HCT116 (cell line): ENCODE data around the gene PODN. TPM values are rescaled to one million over a fixed set of nuclear protein-coding genes. Genes with fewer than 3 reads are reported as not detected.

Source experiments
- ATAC-seq: fragments of 200-7000 bp; cut with Tn5 transposase; 2 replicates; pipeline ENCODE4 v1.9.1; 2020; ENCODE audit warnings: mild to moderate bottlenecking, moderate library complexity
- BruUV-seq: library from RNA; stranded (reverse); fragments of 400-500 nt; replicated peaks from 2 replicates; lab custom pipeline; 2021; lab: Mats Ljungman, UMichigan
- CTCF ChIA-PET: fragments of 300-600 bp; sonication (Branson Sonifier 250); formaldehyde crosslinking; loops from one replicate; lab custom pipeline; 2021; ENCODE audit warnings: antibody characterized with exemption; lab: Charles Lee
- POLR2A ChIA-PET: fragments of 300-600, 350-600 bp; sonication (Branson Sonifier 250); formaldehyde crosslinking; loops from one replicate; lab custom pipeline; 2021; ENCODE audit warnings: antibody characterized with exemption; lab: Charles Lee
- RAD21 ChIA-PET, 2 experiments: fragments of 300-600 bp; sonication (Branson Sonifier 250); formaldehyde crosslinking; loops; one replicate each; lab custom pipeline; 2023; ENCODE audit warnings: low total read pairs in 2 of 2; ENCODE audit not compliant: uncharacterized antibody in 2 of 2, unreplicated experiment in 2 of 2, low non-redundant PET in 1 of 2; lab: Charles Lee
- DNase-seq: peaks from one replicate; pipeline ENCODE4 v3.0.0-alpha.2; 2010; ENCODE audit warnings: low read depth, low spot score
- H2AFZ ChIP-seq: fragments of 200-600 bp; shearing (Covaris generic), sonication (generic); 2 replicates; pipeline ENCODE4 v1.6.1; 2017; ENCODE audit warnings: low read depth, mixed run types, mixed read lengths, antibody characterized with exemption, low read length; ENCODE audit not compliant: poor library complexity, severe bottlenecking
- H3K27ac ChIP-seq: 2 replicates; pipeline ENCODE4 v1.5.1; 2012; ENCODE audit warnings: low read depth, low read length
- H3K27me3 ChIP-seq: fragments of 200-600 bp; sonication (generic); 2 replicates; pipeline ENCODE4 v1.6.1; 2016; ENCODE audit warnings: mixed run types, low read length, mixed read lengths; ENCODE audit not compliant: insufficient read depth
- H3K36me3 ChIP-seq, 2 experiments: fragments of 200-500 bp in 1 of 2; fragments of 200-600 bp in 1 of 2; sonication (Bioruptor generic) in 1 of 2; sonication (generic) in 1 of 2; 2 replicates each; pipeline versions ENCODE4 v1.5.1 to v1.6.1; 2014 to 2016; ENCODE audit warnings: low read length in 2 of 2, inconsistent platforms in 1 of 2, mixed read lengths in 1 of 2, mixed run types in 1 of 2; ENCODE audit not compliant: insufficient read depth in 2 of 2, control insufficient read depth in 1 of 2
- H3K4me1 ChIP-seq, 2 experiments: fragments of 200-600 bp in 1 of 2; sonication (generic) in 1 of 2; 2 replicates each; pipeline versions ENCODE4 v1.5.1 to v1.6.1; 2012 to 2017; ENCODE audit warnings: low read length in 2 of 2, inconsistent platforms in 1 of 2, mild to moderate bottlenecking in 1 of 2, mixed read lengths in 1 of 2, mixed run types in 1 of 2, moderate library complexity in 1 of 2; ENCODE audit not compliant: insufficient read depth in 2 of 2, control insufficient read depth in 1 of 2
- H3K4me2 ChIP-seq: fragments of 200-600 bp; sonication (generic); 2 replicates; pipeline ENCODE4 v1.6.1; 2017; ENCODE audit warnings: mixed run types, low read length, mixed read lengths
- H3K4me3 ChIP-seq, 2 experiments: fragments of 200-600 bp in 1 of 2; sonication (generic) in 1 of 2; replicated peaks in 1 of 2; 2 replicates each; pipeline ENCODE4 v1.5.1; 2011 to 2016; ENCODE audit warnings: low read length in 2 of 2, control low read depth in 1 of 2, low read depth in 1 of 2, mild to moderate bottlenecking in 1 of 2, mixed read lengths in 1 of 2, mixed run types in 1 of 2
- H3K79me2 ChIP-seq: fragments of 200-600 bp; sonication (generic); 2 replicates; pipeline ENCODE4 v1.6.1; 2017; ENCODE audit warnings: mild to moderate bottlenecking, mixed run types, low read length, moderate library complexity, mixed read lengths; ENCODE audit not compliant: insufficient read depth
- H3K9ac ChIP-seq: fragments of 200-600 bp; sonication (generic); 2 replicates; pipeline ENCODE4 v1.6.1; 2016; ENCODE audit warnings: low read length, mixed read lengths
- H3K9me2 ChIP-seq: fragments of 200-600 bp; sonication (generic), shearing (Covaris generic); 2 replicates; pipeline ENCODE4 v1.6.1; 2017; ENCODE audit warnings: mixed run types, mild to moderate bottlenecking, moderate library complexity; ENCODE audit not compliant: insufficient read depth
- H3K9me3 ChIP-seq, 2 experiments: fragments of 200-500 bp in 1 of 2; fragments of 200-600 bp in 1 of 2; sonication (Bioruptor generic) in 1 of 2; sonication (generic) in 1 of 2; 2 replicates each; pipeline ENCODE4 v1.6.1; 2014 to 2017; ENCODE audit warnings: low read length in 2 of 2, mixed read lengths in 2 of 2, inconsistent platforms in 1 of 2, low read depth in 1 of 2, mild to moderate bottlenecking in 1 of 2, mixed run types in 1 of 2, moderate library complexity in 1 of 2; ENCODE audit not compliant: control insufficient read depth in 1 of 2, insufficient read depth in 1 of 2
- H4K20me1 ChIP-seq: fragments of 200-600 bp; sonication (generic), shearing (Covaris generic); 2 replicates; pipeline ENCODE4 v1.6.1; 2017; ENCODE audit warnings: mixed run types, mild to moderate bottlenecking, moderate library complexity; ENCODE audit not compliant: insufficient read depth
- CEBPB ChIP-seq: IDR thresholded peaks from 2 replicates; pipeline ENCODE4 v1.6.1; 2012; ENCODE audit warnings: low read depth
- CTCF ChIP-seq, 3 experiments: fragments of 200-600 bp in 1 of 3; sonication (generic) in 1 of 3; IDR thresholded peaks in 2 of 3; conservative IDR thresholded peaks in 1 of 3; 2 replicates each; pipeline ENCODE4 v1.5.1; 2012 to 2017; ENCODE audit warnings: low read depth in 2 of 3, low read length in 2 of 3, antibody characterized with exemption in 1 of 3, borderline replicate concordance in 1 of 3, control low read depth in 1 of 3, mild to moderate bottlenecking in 1 of 3, mixed read lengths in 1 of 3, mixed run types in 1 of 3, moderate library complexity in 1 of 3; ENCODE audit not compliant: insufficient read depth in 1 of 3
- ELF1 ChIP-seq: IDR thresholded peaks from 2 replicates; pipeline ENCODE4 v1.6.1; 2012; ENCODE audit warnings: low read depth, borderline replicate concordance
- EZH2 ChIP-seq: fragments of 200-600 bp; sonication (generic); IDR thresholded peaks from 2 replicates; pipeline ENCODE4 v1.6.1; 2017; ENCODE audit warnings: antibody characterized with exemption, mixed run types
- MAX ChIP-seq: IDR thresholded peaks from 2 replicates; pipeline ENCODE4 v1.6.1; 2012
- RAD21 ChIP-seq: IDR thresholded peaks from 2 replicates; pipeline ENCODE4 v1.6.1; 2012; ENCODE audit warnings: low read depth, mild to moderate bottlenecking
- REST ChIP-seq: IDR thresholded peaks from 2 replicates; pipeline ENCODE4 v1.6.1; 2012; ENCODE audit warnings: low read depth
- SP1 ChIP-seq: IDR thresholded peaks from 2 replicates; pipeline ENCODE4 v1.6.1; 2012; ENCODE audit warnings: low read depth
- ZBTB33 ChIP-seq: IDR thresholded peaks from 2 replicates; pipeline ENCODE4 v1.6.1; 2011; ENCODE audit warnings: mild to moderate bottlenecking, low read length, moderate library complexity; ENCODE audit not compliant: insufficient replicate concordance; ENCODE audit errors: extremely low read depth
- ZFX ChIP-seq: fragments of 450-650 bp; IDR thresholded peaks from 2 replicates; pipeline ENCODE4 v1.6.1; 2017
- ZNF274 ChIP-seq: fragments of 200-500 bp; sonication (Bioruptor generic); IDR thresholded peaks from 2 replicates; pipeline ENCODE4 v1.6.1; 2014; ENCODE audit warnings: mild to moderate bottlenecking, low read depth, low read length, inconsistent platforms
- intact Hi-C: fragments of 100-400 bp; cut with micrococcal nuclease; formaldehyde crosslinking; loops from 2 replicates; pipeline ENCODE4 v1.10.0; 2022
- total RNA-seq: library from RNA; stranded (reverse); gene quantifications from one replicate; pipeline ENCODE4 v1.2.1, GENCODE V29; 2021; ENCODE audit not compliant: unreplicated experiment

Gene PODN
- total RNA-seq, 1 experiment from 2014 or later, result 0.22 TPM

- H3K36me3 ChIP-seq, result no peaks in the 10 kb centered on the region
- peaks cover 2 to 3% of the 10 kb centered on the region in 2 experiments; a peak in 3 of 4 replicates for H3K4me1 ChIP-seq
- ChIA-PET POLR2A (no interaction called here), CTCF (no interaction called here), RAD21 (no interaction called here)
- ATAC-seq, result no peak
- H3K79me2 ChIP-seq, result no peaks in the 10 kb centered on the region; the same call in 1 of the 2 replicates
- H2AFZ ChIP-seq, result no peak overlapping the region
- DNase-seq, result no peak
- no peak for TF ChIP-seq REST
- TF ChIP-seq ZNF274, result no peak
- no peak for TF ChIP-seq SP1
- TF ChIP-seq EZH2, result no peak
- TF ChIP-seq ZBTB33, result no peak
- TF ChIP-seq ELF1, result no peak
- no peak for TF ChIP-seq RAD21
- TF ChIP-seq CTCF (IDR thresholded peaks at IDR 0.05 in 2 of 3, conservative IDR thresholded peaks at IDR 0.05 in 1 of 3; ENCODE audit: borderline replicate concordance in 1 of 3, insufficient read depth in 1 of 3, low read depth in 2 of 3, low read length in 2 of 3), result no peak
- TF ChIP-seq MAX, result no peak
- TF ChIP-seq ZFX, result no peak
- no peak for TF ChIP-seq CEBPB
- H4K20me1 ChIP-seq, result no peaks in the 10 kb centered on the region
- H3K9me3 ChIP-seq, result no peaks in the 10 kb centered on the region
- no peaks in the 10 kb centered on the region for H3K27me3 ChIP-seq
- H3K9me2 ChIP-seq, result no peaks in the 10 kb centered on the region
- H3K4me2 ChIP-seq, result no peak overlapping the region
- intact Hi-C loops, result no loop called here
- H3K9ac ChIP-seq, result no peak overlapping the region
- H3K4me3 ChIP-seq, result no peak overlapping the region
- BruUV-seq, result no TSS peak
- H3K27ac ChIP-seq, result no peak overlapping the region
These were observed 41.4 kb upstream of the PODN start for GRCh38 chr1:53020588-53020987.
